NAMALWA (cell line): ENCODE measurements around the gene LPCAT1.
"Not testable (repeated sequence)": the region's sequence is repeated elsewhere in the genome, so short reads cannot be mapped to it uniquely, and the experiment has no call there.

ENCODE experiments used
- DNase-seq: peaks from one replicate; pipeline ENCODE4 v3.0.0-alpha.2; 2015; ENCODE audit warnings: low spot score

The LPCAT1 gene

GRCh38 chr5:1442222-1443145 is 81.3 kb downstream of the LPCAT1 start:
- no peak for DNase-seq

- no peak for DNase-seq
Measured at GRCh38 chr5:1441166-1441865, 82.4 kb downstream of the LPCAT1 start.

GRCh38 chr5:1440098-1440493 is 83.7 kb downstream of the LPCAT1 start:
- no peak for DNase-seq

- no peak for DNase-seq
Measured at GRCh38 chr5:1439388-1440097, 84.2 kb downstream of the LPCAT1 start.

- no peak for DNase-seq
Measured at GRCh38 chr5:1438871-1439270, 84.9 kb downstream of the LPCAT1 start.

- DNase-seq, result no peak
Measured at GRCh38 chr5:1437876-1438559, 85.7 kb downstream of the LPCAT1 start.

GRCh38 chr5:1437226-1437829 is 86.4 kb downstream of the LPCAT1 start:
- DNase-seq, result no peak

- no peak for DNase-seq
Measured at GRCh38 chr5:1436681-1437080, 87.1 kb downstream of the LPCAT1 start.

- DNase-seq, result no peak
Measured at GRCh38 chr5:1436036-1436435, 87.7 kb downstream of the LPCAT1 start.

GRCh38 chr5:1435369-1435768 is 88.4 kb downstream of the LPCAT1 start:
- DNase-seq, result no peak

GRCh38 chr5:1432296-1432695 is 91.5 kb downstream of the LPCAT1 start:
- DNase-seq, result no peak

- no peak for DNase-seq
Measured at GRCh38 chr5:1431896-1432295, 91.9 kb downstream of the LPCAT1 start.

- no peak for DNase-seq
Measured at GRCh38 chr5:1431021-1431811, 92.5 kb downstream of the LPCAT1 start.

GRCh38 chr5:1430121-1430795 is 93.5 kb downstream of the LPCAT1 start:
- no peak for DNase-seq

- DNase-seq, result no peak
Measured at GRCh38 chr5:1429496-1429895, 94.3 kb downstream of the LPCAT1 start.

GRCh38 chr5:1429066-1429465 is 94.7 kb downstream of the LPCAT1 start:
- DNase-seq, result no peak

GRCh38 chr5:1428107-1428506 is 95.7 kb downstream of the LPCAT1 start:
- DNase-seq, result no peak

GRCh38 chr5:1424716-1425115 is 99.0 kb downstream of the LPCAT1 start:
- DNase-seq, result no peak

- no peak for DNase-seq
Measured at GRCh38 chr5:1423901-1424603, 99.7 kb downstream of the LPCAT1 start.

- not testable (repeated sequence) for DNase-seq
Measured at GRCh38 chr5:1422522-1422921, 101.2 kb downstream of the LPCAT1 start.
